NCI-H2171 (cell line): Measurements from ENCODE around the gene RASAL1.

Experiments
- DNase-seq: peaks from one replicate; lab custom pipeline; 2025; lab: John Stamatoyannopoulos, UW

RASAL1 gene

DNA sequence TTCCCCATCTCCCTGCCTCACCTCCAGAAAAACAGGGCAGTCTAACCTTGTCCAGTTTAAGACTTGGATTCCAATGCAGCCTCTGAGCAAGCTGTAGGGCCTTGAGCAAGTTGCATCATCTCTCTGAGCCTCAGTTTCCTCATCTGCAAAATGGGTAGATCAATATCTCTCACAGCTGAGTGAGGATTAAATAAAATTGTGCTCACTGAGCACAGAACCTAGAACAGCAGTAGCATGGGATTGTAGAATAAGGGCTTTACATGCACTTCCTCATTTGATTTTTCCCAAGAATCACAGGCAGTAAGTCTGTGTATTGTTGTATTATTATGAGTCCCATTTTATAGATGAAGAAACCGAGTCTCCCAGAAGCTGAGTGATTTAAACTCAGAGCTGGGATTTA is 77.0 kb downstream of the RASAL1 start:
- no peak for DNase-seq

DNA sequence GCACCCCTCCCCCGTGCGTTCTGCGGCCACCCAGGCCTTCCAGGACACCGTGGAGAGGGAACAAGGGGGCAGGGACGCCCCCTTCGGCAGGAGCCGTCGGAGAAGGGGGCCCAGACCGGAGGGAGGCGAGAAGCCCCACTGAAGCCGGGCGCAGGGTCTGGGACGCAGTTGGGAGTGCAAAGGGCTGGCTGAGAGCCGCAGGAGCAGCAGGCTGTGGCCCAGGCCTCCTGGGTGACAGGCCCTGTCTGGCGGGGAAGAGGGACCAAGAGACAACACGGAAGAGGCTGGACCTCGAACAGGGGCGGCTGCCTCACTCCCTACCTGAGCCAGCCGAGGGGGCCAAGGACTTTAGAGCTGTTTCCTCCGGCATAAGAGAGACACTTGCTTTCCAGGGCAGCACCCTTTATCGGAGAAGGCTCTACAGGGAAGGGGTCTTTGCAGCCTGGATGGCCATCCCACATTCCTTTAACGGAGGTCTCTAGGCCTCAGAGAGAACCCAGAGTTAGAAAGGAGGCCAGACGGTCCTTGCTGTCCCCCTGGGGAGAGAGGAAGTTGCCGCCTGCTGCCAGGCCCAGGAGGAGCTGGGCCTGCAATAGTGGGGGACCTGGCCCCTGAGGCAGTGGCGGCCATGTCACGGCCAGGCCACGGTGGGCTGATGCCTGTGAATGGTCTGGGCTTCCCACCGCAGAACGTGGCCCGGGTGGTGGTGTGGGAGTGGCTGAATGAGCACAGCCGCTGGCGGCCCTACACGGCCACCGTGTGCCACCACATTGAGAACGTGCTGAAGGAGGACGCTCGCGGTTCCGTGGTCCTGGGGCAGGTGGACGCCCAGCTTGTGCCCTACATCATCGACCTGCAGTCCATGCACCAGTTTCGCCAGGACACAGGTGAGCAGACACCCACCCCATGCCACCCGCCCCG is 77.7 kb downstream of the RASAL1 start:
- no peak for DNase-seq

DNA sequence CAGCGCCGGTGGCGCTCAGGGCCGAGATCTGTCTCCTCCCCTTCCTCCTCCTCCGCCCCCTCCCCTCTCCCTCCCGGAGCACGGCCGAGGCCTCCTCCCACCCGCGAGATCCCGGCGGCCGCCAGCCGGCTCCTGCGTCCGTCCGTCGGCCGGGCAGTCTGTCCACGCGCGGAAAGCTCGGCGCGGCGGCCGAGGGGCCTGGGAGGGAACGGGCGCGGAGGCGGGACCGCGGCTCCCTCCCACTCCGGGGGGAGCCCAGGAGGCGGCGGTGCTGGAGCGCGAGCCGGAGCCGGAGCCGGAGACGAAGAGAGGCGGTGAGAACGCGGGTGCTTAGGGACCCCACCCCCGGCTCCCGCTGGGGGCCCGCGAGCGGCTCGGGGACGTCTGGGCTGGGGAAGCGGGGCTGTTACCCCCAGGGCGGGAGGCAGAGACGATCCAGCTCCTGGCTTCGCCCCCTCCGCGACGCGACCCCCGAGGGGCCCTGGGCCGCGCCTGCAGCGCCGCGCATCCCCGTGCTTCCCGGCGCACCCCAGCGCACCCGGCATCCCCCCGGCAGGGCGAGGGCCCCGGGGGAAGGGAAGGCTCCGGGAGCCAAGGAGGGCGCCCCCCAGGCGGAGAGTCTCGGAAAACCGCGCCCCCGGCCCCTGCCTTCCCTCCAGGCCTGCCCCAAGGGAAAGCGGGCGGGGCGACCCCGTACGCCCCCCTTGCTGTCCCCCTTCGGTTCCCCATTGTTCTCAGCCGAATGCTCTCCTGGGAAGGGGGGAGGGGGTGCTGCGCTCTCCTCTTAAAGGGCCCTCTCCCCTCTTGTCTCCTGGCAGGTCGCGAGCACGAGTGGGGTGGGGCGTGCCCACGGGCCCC is 78.7 kb downstream of the RASAL1 start, which contains the start of gene DTX1:
Gene DTX1 (plus strand): TSS at position 100 of the 858 bp plus-strand sequence. CDS start 1,463 bp downstream, outside the sequence.
- DNase-seq = no peak

DNA sequence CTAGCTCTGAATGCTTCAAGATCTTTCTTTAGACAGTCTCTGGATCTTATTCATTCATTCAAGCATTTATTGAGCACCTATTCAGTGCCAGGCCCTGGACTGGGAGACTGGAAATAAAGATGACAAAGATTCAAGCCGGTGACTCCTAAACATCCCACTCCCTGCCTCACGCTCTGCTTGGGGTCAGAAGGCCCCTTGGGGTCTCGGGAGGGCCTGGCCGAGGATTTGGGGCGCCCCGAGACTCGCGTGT is 79.3 kb downstream of the RASAL1 start:
- no peak for DNase-seq

DNA sequence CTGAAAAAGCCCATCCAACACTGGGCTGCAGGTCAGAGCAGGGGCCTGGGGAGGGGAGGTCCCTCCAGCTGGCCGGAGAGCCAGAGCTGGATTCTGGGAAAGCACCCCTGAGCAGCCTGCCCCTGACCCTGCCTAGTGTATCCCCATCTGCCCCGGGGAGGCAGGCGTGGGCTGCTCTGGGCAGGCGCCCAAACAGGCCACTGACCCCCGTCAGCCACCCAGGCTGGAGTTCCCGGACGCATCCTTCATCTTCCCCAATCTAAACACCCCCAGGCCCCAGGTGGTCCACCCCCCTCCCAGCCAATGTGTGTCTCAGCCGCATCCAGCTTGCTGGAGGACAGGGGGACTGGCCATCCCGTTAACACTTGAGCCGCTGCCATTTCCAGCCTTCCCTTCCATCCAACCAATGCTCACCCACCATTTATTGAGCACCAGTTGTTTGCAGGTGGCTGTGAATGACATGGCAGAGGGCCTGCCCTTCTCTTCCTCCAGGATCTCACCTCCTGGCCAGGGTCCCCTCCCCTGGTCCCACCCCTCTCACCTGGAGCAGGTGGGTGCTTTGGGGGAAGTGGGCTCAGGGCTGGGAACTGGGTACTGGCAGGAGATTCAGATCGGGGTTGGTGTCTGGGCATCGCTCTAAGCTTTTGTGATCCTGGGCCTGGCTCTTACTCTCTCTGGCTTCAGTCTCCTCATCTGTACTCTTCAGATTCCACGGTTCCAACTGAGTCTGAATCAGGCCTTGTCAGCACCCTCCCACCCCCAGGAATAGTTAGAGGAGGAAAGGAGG is 79.8 kb downstream of the RASAL1 start:
- no peak for DNase-seq

DNA sequence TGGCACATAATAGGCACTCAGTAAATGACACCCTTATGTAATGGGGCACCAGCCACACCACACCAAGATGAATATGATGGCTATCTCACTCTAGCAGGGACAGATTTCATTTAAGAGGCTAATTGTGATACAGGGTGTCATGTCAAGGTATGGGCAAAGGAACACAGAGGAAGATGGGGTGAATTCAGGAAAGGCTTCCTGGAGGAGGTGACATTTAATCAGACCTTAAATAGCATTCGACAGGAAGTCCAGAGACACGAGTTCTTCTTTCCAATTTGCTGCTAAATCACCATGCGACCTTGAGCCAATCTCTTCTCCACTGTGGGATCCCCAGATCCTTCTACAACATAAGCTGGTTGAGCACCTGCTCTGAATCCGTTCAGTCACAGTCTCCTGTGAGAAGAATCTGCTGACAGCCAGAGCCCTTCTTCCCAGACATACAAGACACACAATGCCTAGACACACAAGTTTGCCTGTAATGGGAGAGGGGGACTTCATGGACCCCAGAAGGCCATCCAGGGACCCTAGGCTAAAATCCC is 80.5 kb downstream of the RASAL1 start:
- no peak for DNase-seq

DNA sequence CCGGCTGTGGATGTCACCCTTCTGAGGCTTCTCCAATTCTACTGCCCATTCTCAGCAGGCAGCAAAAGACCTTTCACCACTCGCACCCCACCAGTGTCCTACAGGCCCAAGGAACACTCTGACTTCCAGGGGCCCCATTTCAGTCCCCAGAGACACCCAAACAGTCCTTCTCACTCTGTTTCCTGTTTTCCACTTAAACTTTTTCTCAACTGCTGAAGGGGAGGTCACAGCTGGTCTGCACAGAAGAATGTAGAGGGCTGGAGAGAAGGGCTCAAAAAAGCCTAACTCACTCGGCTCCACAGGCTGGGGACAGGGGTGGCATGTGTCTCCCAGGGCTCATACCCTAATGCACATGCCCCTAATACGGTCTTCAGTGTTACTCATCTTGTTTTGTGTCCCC is 83.2 kb downstream of the RASAL1 start:
- DNase-seq = no peak

DNA sequence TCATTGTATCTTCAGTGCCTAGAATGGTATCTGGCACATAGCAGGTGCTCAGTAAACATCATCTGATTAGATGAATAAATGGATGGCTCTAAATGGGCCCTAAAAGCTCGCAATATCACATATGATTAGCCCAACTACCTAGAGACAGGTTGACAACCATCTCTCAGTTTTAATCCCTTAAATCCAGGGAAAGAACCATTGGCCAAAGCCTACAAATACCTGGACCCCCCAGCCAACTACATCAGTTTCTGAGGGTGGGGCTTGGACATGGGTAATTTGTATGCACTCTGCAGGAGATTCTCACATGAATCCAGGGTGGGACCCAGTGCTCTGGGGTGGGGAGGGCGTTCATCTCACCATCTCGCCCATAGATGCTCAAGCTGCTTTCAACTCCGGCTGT is 83.8 kb downstream of the RASAL1 start:
- no peak for DNase-seq

DNA sequence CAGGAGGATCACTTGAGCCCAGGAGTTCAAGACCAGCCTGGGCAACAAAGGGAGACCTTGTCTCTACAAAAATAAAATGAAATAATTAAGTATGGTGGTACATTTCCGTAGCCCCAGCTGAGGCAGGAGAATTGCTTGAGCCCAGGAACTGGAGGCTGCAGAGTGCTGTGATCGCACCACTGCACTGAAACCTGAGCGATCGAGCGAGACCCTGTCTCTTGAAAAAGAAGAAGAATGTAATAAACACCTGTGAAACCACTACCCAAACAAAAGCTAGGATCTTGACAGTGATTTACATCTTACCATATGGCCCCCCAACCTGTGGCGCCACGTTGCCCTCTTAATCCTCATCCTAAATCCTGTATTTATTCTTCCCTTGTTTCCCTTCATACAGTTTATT is 84.8 kb downstream of the RASAL1 start:
- no peak for DNase-seq

DNA sequence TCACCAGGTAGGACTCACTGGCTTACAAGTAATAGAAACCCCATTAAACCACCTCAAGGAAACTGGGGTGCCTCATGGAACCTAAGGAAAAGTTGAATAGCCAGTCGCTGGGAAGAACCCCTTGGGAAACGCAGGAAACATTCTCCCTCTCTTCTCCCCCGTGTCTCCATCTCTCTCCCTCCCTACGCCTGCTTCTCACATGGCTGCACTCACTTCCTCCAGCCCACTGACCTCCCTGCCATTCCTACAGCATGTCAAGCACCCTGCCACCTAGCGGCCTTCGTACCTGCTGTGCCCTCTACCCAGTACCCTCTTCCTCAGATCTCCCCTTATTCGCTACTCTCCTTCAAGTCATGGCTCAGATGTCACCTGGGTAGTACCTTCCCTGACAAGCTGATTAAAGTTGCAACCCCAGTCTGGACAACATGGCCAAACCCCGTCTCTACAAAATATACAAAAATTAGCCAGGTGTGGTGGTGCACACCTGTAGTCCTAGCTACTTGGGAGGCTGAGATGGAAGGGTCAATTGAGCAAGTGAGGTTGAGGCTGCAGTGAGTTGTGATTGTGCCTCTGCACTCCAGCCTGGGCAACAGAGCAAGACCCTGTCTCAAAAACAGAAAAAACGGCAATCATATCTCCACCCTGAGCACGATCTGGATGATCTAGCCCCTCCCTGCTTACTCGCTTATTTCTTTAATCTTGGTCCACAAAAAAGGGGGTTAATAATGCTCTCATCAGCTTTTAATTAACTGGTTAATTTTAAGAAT is 85.4 kb downstream of the RASAL1 start:
- no peak for DNase-seq
